Neuronal stem cell (in vitro differentiated cells): ENCODE measurements around the gene RUNX1.

Source experiments
- DNase-seq: peaks from one replicate; pipeline ENCODE4 v3.0.0-alpha.2; 2013; ENCODE audit warnings: low spot score
- H2AFZ ChIP-seq: one replicate; pipeline ENCODE4 v1.6.1; 2013; ENCODE audit warnings: mild to moderate bottlenecking, low read length, inconsistent platforms
- H2AK5ac ChIP-seq: 2 replicates; pipeline ENCODE4 v1.6.1; 2013; ENCODE audit warnings: low read depth, mild to moderate bottlenecking, inconsistent platforms, low read length, moderate library complexity, mixed read lengths
- H2BK120ac ChIP-seq: 2 replicates; pipeline ENCODE4 v1.6.1; 2013; ENCODE audit warnings: low read depth, mild to moderate bottlenecking, inconsistent platforms, low read length, moderate library complexity, mixed read lengths
- H2BK12ac ChIP-seq: one replicate; pipeline ENCODE4 v1.6.1; 2013; ENCODE audit warnings: low read length, inconsistent platforms
- H2BK15ac ChIP-seq: 2 replicates; pipeline ENCODE4 v1.6.1; 2013; ENCODE audit warnings: mild to moderate bottlenecking, low read length, inconsistent platforms, mixed read lengths
- H2BK5ac ChIP-seq: one replicate; pipeline ENCODE4 v1.6.1; 2013; ENCODE audit warnings: inconsistent platforms, mild to moderate bottlenecking, low read length, moderate library complexity
- H3K14ac ChIP-seq: one replicate; pipeline ENCODE4 v1.6.1; 2013; ENCODE audit warnings: low read length, inconsistent platforms
- H3K18ac ChIP-seq: 2 replicates; pipeline ENCODE4 v1.6.1; 2013; ENCODE audit warnings: low read length, inconsistent platforms
- H3K23ac ChIP-seq: 2 replicates; pipeline ENCODE4 v1.6.1; 2013; ENCODE audit warnings: low read depth, mild to moderate bottlenecking, mixed read lengths, low read length, inconsistent platforms; ENCODE audit not compliant: poor library complexity
- H3K27ac ChIP-seq: replicated peaks from 3 replicates; pipeline ENCODE4 v1.5.1; 2013; ENCODE audit warnings: low read length, inconsistent platforms
- H3K27me3 ChIP-seq, 3 experiments: 2 replicates each; pipeline ENCODE4 v1.6.1; 2013; ENCODE audit warnings: low read length in 3 of 3, mild to moderate bottlenecking in 2 of 3, inconsistent platforms in 1 of 3, low read depth in 1 of 3, mixed read lengths in 1 of 3, moderate library complexity in 1 of 3; ENCODE audit not compliant: control insufficient read depth in 3 of 3, insufficient read depth in 3 of 3
- H3K36me3 ChIP-seq, 2 donors: replicated peaks in 1 of 2; 2 replicates each; pipeline ENCODE4 v1.6.1; 2013; ENCODE audit warnings: low read length in 2 of 2; ENCODE audit not compliant: control insufficient read depth in 2 of 2, insufficient read depth in 2 of 2
- H3K4ac ChIP-seq: 2 replicates; pipeline ENCODE4 v1.6.1; 2013; ENCODE audit warnings: inconsistent platforms, mild to moderate bottlenecking, low read length, moderate library complexity
- H3K4me1 ChIP-seq, 2 donors: 1 replicate in 1 of 2; 2 replicates in 1 of 2; pipeline ENCODE4 v1.6.1; 2013; ENCODE audit warnings: low read length in 2 of 2, low read depth in 1 of 2; ENCODE audit not compliant: control insufficient read depth in 2 of 2, insufficient read depth in 1 of 2
- H3K4me2 ChIP-seq: one replicate; pipeline ENCODE4 v1.6.1; 2013; ENCODE audit warnings: mild to moderate bottlenecking, low read length, inconsistent platforms; ENCODE audit not compliant: insufficient read depth, poor library complexity, severe bottlenecking
- H3K4me3 ChIP-seq, 2 donors: 2 replicates each; pipeline ENCODE4 v1.5.1; 2013; ENCODE audit warnings: low read length in 2 of 2, mild to moderate bottlenecking in 2 of 2, inconsistent platforms in 1 of 2, moderate library complexity in 1 of 2
- H3K79me1 ChIP-seq: one replicate; pipeline ENCODE4 v1.6.1; 2013; ENCODE audit warnings: low read depth, mild to moderate bottlenecking, inconsistent platforms, low read length, moderate library complexity
- H3K9ac ChIP-seq: one replicate; pipeline ENCODE4 v1.6.1; 2013; ENCODE audit warnings: mild to moderate bottlenecking, low read depth, low read length, inconsistent platforms; ENCODE audit not compliant: poor library complexity
- H3K9me3 ChIP-seq, 2 donors: replicated peaks in 1 of 2; 2 replicates each; pipeline versions ENCODE3 to v1.6.1; 2013; ENCODE audit warnings: low read length in 2 of 2, mild to moderate bottlenecking in 2 of 2, inconsistent platforms in 1 of 2, low read depth in 1 of 2, mixed read lengths in 1 of 2, moderate library complexity in 1 of 2; ENCODE audit not compliant: control insufficient read depth in 2 of 2, insufficient read depth in 1 of 2
- H4K8ac ChIP-seq: one replicate; pipeline ENCODE4 v1.6.1; 2013; ENCODE audit warnings: low read depth, mild to moderate bottlenecking, inconsistent platforms, low read length, moderate library complexity
- H4K91ac ChIP-seq: one replicate; pipeline ENCODE4 v1.6.1; 2013; ENCODE audit warnings: low read length, low read depth, mild to moderate bottlenecking, inconsistent platforms; ENCODE audit not compliant: poor library complexity
- WGBS, 2 donors: extraction: QIAGEN DNeasy Blood & Tissue Kit; methylation state at CpG; one replicate each; pipeline ENCODE4 v1.1.7; 2013; ENCODE audit warnings: missing lambda C conversion rate in 2 of 2, mixed read lengths in 1 of 2; ENCODE audit not compliant: insufficient read length in 2 of 2, insufficient replicate concordance in 1 of 2; ENCODE audit errors: extremely low coverage in 2 of 2; 5-methylcytosine and 5-hydroxymethylcytosine counted together

Gene RUNX1

GRCh38 chr21:35039595-35040289, 9.4 kb downstream of the RUNX1 start:
- H4K8ac ChIP-seq: no peak overlapping the region
- H3K14ac ChIP-seq: no peak overlapping the region
- H3K27me3 ChIP-seq: no peaks in the 10 kb centered on the region
- H4K91ac ChIP-seq: no peak overlapping the region
- H3K27ac ChIP-seq: no peak overlapping the region
- H2BK120ac ChIP-seq: no peak overlapping the region
- no peaks in the 10 kb centered on the region for H3K36me3 ChIP-seq
- H3K9ac ChIP-seq: no peak overlapping the region
- H3K9me3 ChIP-seq: no peaks in the 10 kb centered on the region
- no peak overlapping the region for H3K4me3 ChIP-seq
- no peak overlapping the region for H2AK5ac ChIP-seq
- no peak for DNase-seq
- H2AFZ ChIP-seq: no peak overlapping the region
- peaks cover 0 to 12% of the 10 kb centered on the region in 2 donors for H3K4me1 ChIP-seq
- no peak overlapping the region for H3K4me2 ChIP-seq
- no peak overlapping the region for H2BK15ac ChIP-seq
- no peak overlapping the region for H3K4ac ChIP-seq
- no peaks in the 10 kb centered on the region for H3K79me1 ChIP-seq
- no peak overlapping the region for H3K18ac ChIP-seq
- no CpG with 5 or more reads among the region's 3 CpGs for WGBS, 2 donors
- H3K23ac ChIP-seq: no peak overlapping the region
- H2BK12ac ChIP-seq: no peak overlapping the region
- H2BK5ac ChIP-seq: no peak overlapping the region

GRCh38 chr21:35038772-35039319, 10.3 kb downstream of the RUNX1 start:
- Histone ChIP-seq H3K9ac (no peak overlapping the region), H4K8ac (no peak overlapping the region), H4K91ac (no peak overlapping the region), H3K18ac (no peak overlapping the region), H2BK12ac (no peak overlapping the region), H3K4me1 (peaks cover 0 to 10% of the 10 kb centered on the region in 2 donors), H2AK5ac (no peak overlapping the region), H3K4ac (no peak overlapping the region), H3K27ac (no peak overlapping the region), H3K14ac (no peak overlapping the region), H2BK120ac (no peak overlapping the region), H3K36me3 (no peaks in the 10 kb centered on the region), H3K9me3 (no peaks in the 10 kb centered on the region), H3K4me2 (no peak overlapping the region), H2BK5ac (no peak overlapping the region), H2AFZ (no peak overlapping the region), H2BK15ac (no peak overlapping the region), H3K23ac (no peak overlapping the region), H3K4me3 (no peak overlapping the region), H3K79me1 (no peaks in the 10 kb centered on the region), H3K27me3 (no peaks in the 10 kb centered on the region)
- no peak for DNase-seq
- no CpG with 5 or more reads among the region's 5 CpGs for WGBS, 2 donors

GRCh38 chr21:35037384-35037765, 11.7 kb downstream of the RUNX1 start:
- H2BK5ac ChIP-seq: no peak overlapping the region
- peaks cover 0 to 10% of the 10 kb centered on the region in 2 donors for H3K4me1 ChIP-seq
- no peak overlapping the region for H2AK5ac ChIP-seq
- no peak for DNase-seq
- H3K4me2 ChIP-seq: no peak overlapping the region
- no peak overlapping the region for H4K8ac ChIP-seq
- no peak overlapping the region for H3K27ac ChIP-seq
- H2AFZ ChIP-seq: no peak overlapping the region
- no peak overlapping the region for H3K4ac ChIP-seq
- no peak overlapping the region for H2BK120ac ChIP-seq
- H2BK15ac ChIP-seq: peak overlapping the region; percentile 51
- no peak overlapping the region for H3K4me3 ChIP-seq
- H3K23ac ChIP-seq: no peak overlapping the region
- H3K36me3 ChIP-seq: no peaks in the 10 kb centered on the region
- no peaks in the 10 kb centered on the region for H3K27me3 ChIP-seq
- H3K14ac ChIP-seq: no peak overlapping the region
- no CpG with 5 or more reads among the region's 7 CpGs for WGBS, 2 donors
- no peaks in the 10 kb centered on the region for H3K9me3 ChIP-seq
- H4K91ac ChIP-seq: no peak overlapping the region
- H3K9ac ChIP-seq: no peak overlapping the region
- no peaks in the 10 kb centered on the region for H3K79me1 ChIP-seq
- no peak overlapping the region for H2BK12ac ChIP-seq
- peak overlapping the region; percentile 5 for H3K18ac ChIP-seq

- Histone ChIP-seq H3K9me3 (no peaks in the 10 kb centered on the region), H2AK5ac (no peak overlapping the region), H3K18ac (no peak overlapping the region), H3K27ac (no peak overlapping the region), H3K27me3 (no peaks in the 10 kb centered on the region), H3K79me1 (no peaks in the 10 kb centered on the region), H3K4me1 (peaks cover 0 to 10% of the 10 kb centered on the region in 2 donors), H3K4ac (no peak overlapping the region), H3K14ac (no peak overlapping the region), H3K4me2 (no peak overlapping the region), H3K4me3 (no peak overlapping the region), H2BK15ac (peak overlapping the region; percentile 51), H2BK12ac (no peak overlapping the region), H4K91ac (no peak overlapping the region), H2BK5ac (no peak overlapping the region), H3K23ac (no peak overlapping the region), H3K9ac (no peak overlapping the region), H3K36me3 (no peaks in the 10 kb centered on the region), H2AFZ (no peak overlapping the region), H2BK120ac (no peak overlapping the region), H4K8ac (no peak overlapping the region)
- DNase-seq: no peak
- no CpG with 5 or more reads among the region's 11 CpGs for WGBS, 2 donors
These were observed 12.4 kb downstream of the RUNX1 start for GRCh38 chr21:35036465-35037383.
